K562 (cell line): Measurements from ENCODE around the gene CBLIF. TPM values are rescaled to one million over a fixed set of nuclear protein-coding genes. Genes with fewer than 3 reads are reported as not detected.

Experiments
- ATAC-seq: fragments of 200-7000 bp; cut with Tn5 transposase; 3 replicates; pipeline ENCODE4 v1.9.1; 2020; ENCODE audit warnings: moderate library complexity
- BruUV-seq: library from RNA; stranded (reverse); fragments of 400-500 nt; replicated peaks from 2 replicates; lab custom pipeline; 2021; lab: Mats Ljungman, UMichigan
- CTCF ChIA-PET: fragments of 300-600 bp; formaldehyde crosslinking; extraction: SDS; loops from one replicate; lab custom pipeline; 2021; ENCODE audit warnings: low intra/inter-chr PET ratio; lab: Yijun Ruan, JAX
- POLR2A ChIA-PET: fragments of 300-600, 350-650 bp; sonication (Branson Sonifier 250); formaldehyde crosslinking; extraction: SDS; loops from one replicate; lab custom pipeline; 2021; ENCODE audit warnings: antibody characterized with exemption, inconsistent platforms; lab: Yijun Ruan, JAX
- DNase-seq, 4 experiments: peaks; one replicate each; pipeline versions ENCODE4 v3.0.0 to v3.0.0-alpha.2; 2011 to 2018; ENCODE audit warnings: low spot score in 3 of 4, mixed read lengths in 3 of 4; ENCODE audit errors: extremely low read depth in 1 of 4
- FAIRE-seq: peaks from 2 replicates; lab custom pipeline; 2011; peaks lifted over from hg19 to GRCh38; lab: Jason Lieb, UNC
- H2AFZ ChIP-seq: 2 replicates; pipeline ENCODE4 v1.6.0; 2011; ENCODE audit warnings: low read depth, low read length, control low read depth, inconsistent platforms
- H3K27ac ChIP-seq: fragments of 200-600 bp; 3 replicates; pipeline ENCODE4 v1.8.0; 2011; ENCODE audit warnings: low read depth, mild to moderate bottlenecking, control low read depth, inconsistent platforms, low read length, moderate library complexity, mixed read lengths; ENCODE audit errors: extremely low read depth
- H3K27me3 ChIP-seq, 2 experiments: fragments of 300-600 bp in 1 of 2; 2 replicates in 1 of 2; 3 replicates in 1 of 2; pipeline versions ENCODE4 v1.6.0 to v1.8.0; 2011; ENCODE audit warnings: inconsistent platforms in 2 of 2, low read length in 2 of 2, mild to moderate bottlenecking in 1 of 2, mixed read lengths in 1 of 2, moderate library complexity in 1 of 2; ENCODE audit not compliant: control insufficient read depth in 2 of 2, insufficient read depth in 2 of 2
- H3K36me3 ChIP-seq: fragments of 300-600 bp; 3 replicates; pipeline ENCODE4 v1.8.0; 2011; ENCODE audit warnings: mild to moderate bottlenecking, low read length, inconsistent platforms; ENCODE audit not compliant: control insufficient read depth, insufficient read depth
- H3K4me1 ChIP-seq, 2 experiments: fragments of 200-600 bp in 1 of 2; replicated peaks in 1 of 2; 2 replicates in 1 of 2; 3 replicates in 1 of 2; pipeline versions ENCODE4 v1.5.1 to v1.8.0; 2011; ENCODE audit warnings: inconsistent platforms in 2 of 2, low read length in 2 of 2, mild to moderate bottlenecking in 1 of 2, mixed read lengths in 1 of 2, moderate library complexity in 1 of 2; ENCODE audit not compliant: control insufficient read depth in 2 of 2, insufficient read depth in 2 of 2
- H3K4me2 ChIP-seq: 2 replicates; pipeline ENCODE4 v1.6.1; 2011; ENCODE audit warnings: low read length, control low read depth, inconsistent platforms, mixed read lengths; ENCODE audit not compliant: insufficient read depth
- H3K4me3 ChIP-seq: fragments of 200-600 bp; sonication (generic), shearing (Covaris generic); 2 replicates; pipeline ENCODE4 v1.5.1; 2016; ENCODE audit warnings: control low read depth, inconsistent platforms
- H3K79me2 ChIP-seq: fragments of 200-600 bp; 3 replicates; pipeline ENCODE4 v1.8.0; 2011; ENCODE audit warnings: low read length, inconsistent platforms; ENCODE audit not compliant: control insufficient read depth, insufficient read depth
- H3K9ac ChIP-seq, 2 experiments: 2 replicates each; pipeline versions ENCODE4 v1.6.0 to v1.6.1; 2011; ENCODE audit warnings: low read depth in 2 of 2, low read length in 2 of 2, control low read depth in 1 of 2, inconsistent platforms in 1 of 2, mild to moderate bottlenecking in 1 of 2, mixed read lengths in 1 of 2; ENCODE audit not compliant: insufficient read depth in 1 of 2
- H3K9me1 ChIP-seq: one replicate; pipeline ENCODE4 v1.6.0; 2011; ENCODE audit warnings: inconsistent platforms, mild to moderate bottlenecking, low read length, moderate library complexity; ENCODE audit not compliant: control insufficient read depth, insufficient read depth
- H3K9me3 ChIP-seq: replicated peaks from 2 replicates; pipeline ENCODE4 v1.5.1; 2011; ENCODE audit warnings: low read depth, low read length, inconsistent platforms; ENCODE audit not compliant: control insufficient read depth, insufficient read depth
- H4K20me1 ChIP-seq: replicated peaks from 2 replicates; pipeline ENCODE4 v1.6.1; 2011; ENCODE audit warnings: low read length, inconsistent platforms, mixed read lengths; ENCODE audit not compliant: control insufficient read depth, insufficient read depth
- CBX3 ChIP-seq, 2 experiments: IDR thresholded peaks; 1 replicate in 1 of 2; 2 replicates in 1 of 2; pipeline ENCODE4 v1.6.1; 2012; ENCODE audit warnings: inconsistent platforms in 2 of 2, low read length in 2 of 2, borderline replicate concordance in 1 of 2, control low read depth in 1 of 2
- DMBX1 ChIP-seq: fragments of 250-450 bp; sonication (Bioruptor Pico); IDR thresholded peaks from 2 replicates; pipeline ENCODE4 v1.8.0; 2022; ENCODE audit warnings: inconsistent platforms, mild to moderate bottlenecking, moderate library complexity, borderline replicate concordance
- EHMT2 ChIP-seq: fragments of 450-650 bp; IDR thresholded peaks from 2 replicates; pipeline ENCODE4 v1.6.1; 2018; ENCODE audit warnings: antibody characterized with exemption
- ETV1 ChIP-seq: fragments of 450-650 bp; conservative IDR thresholded peaks from 2 replicates; pipeline ENCODE4 v1.6.1; 2016; ENCODE audit warnings: missing genetic modification characterization, control low read depth, low read depth, missing compliant biosample characterization
- HDAC2 ChIP-seq: fragments of 450-650 bp; IDR thresholded peaks from 2 replicates; pipeline ENCODE4 v1.6.1; 2016; ENCODE audit warnings: mild to moderate bottlenecking
- KLF1 ChIP-seq: fragments of 450-650 bp; IDR thresholded peaks from 2 replicates; pipeline ENCODE4 v1.6.1; 2016; ENCODE audit warnings: missing genetic modification characterization, missing compliant biosample characterization
- MEF2D ChIP-seq: conservative IDR thresholded peaks from 2 replicates; pipeline ENCODE4 v1.6.1; 2016; ENCODE audit warnings: low read depth, missing genetic modification characterization, missing compliant biosample characterization
- NCOA2 ChIP-seq, 2 experiments: fragments of 450-650 bp; IDR thresholded peaks; 2 replicates each; pipeline ENCODE4 v1.6.1; 2018; ENCODE audit warnings: mild to moderate bottlenecking in 2 of 2, moderate library complexity in 1 of 2; ENCODE audit not compliant: partially characterized antibody in 2 of 2
- NEUROD1 ChIP-seq: fragments of 150-350 bp; IDR thresholded peaks from 2 replicates; pipeline ENCODE4 v1.6.1; 2014; ENCODE audit warnings: borderline replicate concordance, low read length, low read depth; ENCODE audit not compliant: partially characterized antibody
- NFIC ChIP-seq: fragments of 450-650 bp; IDR thresholded peaks from 2 replicates; pipeline ENCODE4 v1.6.1; 2017; ENCODE audit warnings: mild to moderate bottlenecking, inconsistent platforms
- NR2C2 ChIP-seq, 2 experiments: fragments of 200-800 bp in 1 of 2; sonication (Bioruptor generic) in 1 of 2; sonication (generic) in 1 of 2; formaldehyde crosslinking in 1 of 2; IDR thresholded peaks; 2 replicates each; pipeline versions ENCODE4 v1.6.1 to v1.8.0; 2016 to 2022; ENCODE audit warnings: mild to moderate bottlenecking in 1 of 2, missing compliant biosample characterization in 1 of 2, missing genetic modification characterization in 1 of 2, missing genetic modification reagents in 1 of 2
- NR2F6 ChIP-seq: fragments of 450-650 bp; formaldehyde crosslinking; IDR thresholded peaks from 2 replicates; pipeline ENCODE4 v1.4.0; 2020; ENCODE audit warnings: mild to moderate bottlenecking
- PML ChIP-seq: IDR thresholded peaks from 2 replicates; pipeline ENCODE4 v1.6.1; 2012; ENCODE audit warnings: low read length, inconsistent platforms
- TBL1XR1 ChIP-seq, 2 experiments: IDR thresholded peaks; 2 replicates each; pipeline ENCODE4 v1.6.1; 2012; ENCODE audit warnings: improper control_type of control experiment in 2 of 2, low read length in 2 of 2, mild to moderate bottlenecking in 1 of 2
- TOE1 ChIP-seq, 2 experiments: fragments of 450-650 bp in 1 of 2; sonication (generic) in 1 of 2; formaldehyde crosslinking in 1 of 2; IDR thresholded peaks; 2 replicates each; pipeline versions ENCODE4 v1.7.1 to v1.8.0; 2016 to 2022; ENCODE audit warnings: borderline replicate concordance in 2 of 2, mild to moderate bottlenecking in 2 of 2, antibody characterized with exemption in 1 of 2, inconsistent platforms in 1 of 2, low read depth in 1 of 2, missing genetic modification reagents in 1 of 2, moderate library complexity in 1 of 2
- ZNF232 ChIP-seq: sonication (generic); formaldehyde crosslinking; IDR thresholded peaks from 2 replicates; pipeline ENCODE4 v1.8.0; 2022; ENCODE audit warnings: mild to moderate bottlenecking, missing genetic modification reagents
- WGBS: fragments of 100-300 bp; shearing (Covaris generic); methylation state at CpG from one replicate; pipeline ENCODE4 v1.1.6; 2016; ENCODE audit warnings: low coverage, mixed read lengths; ENCODE audit not compliant: insufficient coverage; ENCODE audit errors: missing lambda C conversion rate; 5-methylcytosine and 5-hydroxymethylcytosine counted together
- in situ Hi-C: fragments of 300-500 bp; cut with MboI; formaldehyde crosslinking; loops from 4 replicates; pipeline ENCODE4 v1.15.0; 2018; ENCODE audit warnings: inconsistent platforms, mixed read lengths
- intact Hi-C: fragments of 100-400 bp; cut with micrococcal nuclease; formaldehyde crosslinking; loops from 2 replicates; pipeline ENCODE4 v1.14.2; 2022
- polyA plus RNA-seq, 8 experiments: library from polyadenylated mRNA; depleted of rRNA in 4 of 8; stranded (reverse) in 5 of 8; unstranded in 3 of 8; fragments of >200 nt; fragmentation: Nextera tagmentation in 2 of 8; fragmentation: Illumina TruSeq in 1 of 8; extraction: Ambion mirVana in 2 of 8; extraction: Trizol in 1 of 8; gene quantifications; 2 replicates each; pipeline versions ENCODE4 v1.2.1 to v1.2.3, GENCODE V29; 2011 to 2014; ENCODE audit warnings: inconsistent platforms in 1 of 8, missing spikeins in 1 of 8
- total RNA-seq, 7 experiments: library from RNA; depleted of rRNA in 6 of 7; stranded (reverse); fragments of >200 nt in 6 of 7; fragmentation: Illumina TruSeq in 2 of 7; extraction: Trizol in 2 of 7; gene quantifications; 2 replicates each; pipeline versions ENCODE4 v1.2.1 to v1.2.3, GENCODE V29; 2011 to 2021; ENCODE audit warnings: low replicate concordance in 1 of 7
- TF ChIP-seq, protein P1 (sequence below): fragments of 450-650 bp; IDR thresholded peaks from 2 replicates; pipeline ENCODE4 v1.6.1; 2016; ENCODE audit warnings: mild to moderate bottlenecking
- TF ChIP-seq, protein P2 (sequence below): sonication (generic); formaldehyde crosslinking; IDR thresholded peaks from 2 replicates; pipeline ENCODE4 v1.9.0; 2022; ENCODE audit warnings: mild to moderate bottlenecking, missing genetic modification reagents

CBLIF gene
- total and polyA plus RNA-seq, 9 of the 15 experiments (the other 6 are each of a cell fraction or from before 2014, with no cell fraction given), result 0.07 to 0.83 (median 0.54) TPM

DNA sequence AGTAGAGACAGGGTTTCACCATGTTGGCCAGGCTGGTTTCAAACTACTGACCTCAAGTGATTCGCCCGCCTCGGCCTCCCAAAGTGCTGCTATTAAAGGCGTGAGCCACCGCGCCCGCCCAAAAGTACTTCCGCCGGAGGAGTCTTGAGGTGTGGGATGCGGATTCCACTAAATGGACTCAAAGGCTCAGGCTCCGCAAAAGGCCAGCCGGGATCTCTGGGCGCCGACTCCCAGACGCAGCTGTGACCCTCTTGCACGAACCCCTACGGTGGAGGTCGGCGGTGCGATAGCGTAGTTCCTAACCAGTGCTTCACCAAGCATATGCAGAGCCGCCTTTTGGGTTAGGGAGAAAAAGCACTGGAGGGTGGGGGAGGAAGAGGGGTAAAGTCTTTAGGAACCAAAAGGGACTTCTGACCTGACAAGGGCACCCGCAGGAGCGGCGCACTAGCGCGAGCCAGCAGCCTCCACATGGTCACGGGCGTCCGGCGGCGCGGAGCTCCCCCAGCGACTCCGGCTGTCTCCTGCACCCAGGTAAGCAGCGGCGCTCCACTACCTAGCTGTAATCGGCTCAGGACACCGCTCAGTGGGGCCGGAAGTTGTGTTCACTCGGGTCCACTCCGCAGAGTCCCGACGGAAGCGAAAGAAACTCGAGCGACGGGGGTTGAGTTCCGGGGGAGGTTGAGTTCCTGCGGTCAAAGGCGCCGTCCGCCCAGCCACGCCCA lies 34.9 kb downstream of the CBLIF start, which contains the start of gene MRPL16:
MRPL16 (minus strand) TSS at position 590 of the 722 bp plus-strand sequence; CDS start at position 470, 120 bp downstream.
- in situ Hi-C loops (no loop called here), intact Hi-C loops (loop anchor here (5.0 to 10.0 kb wide), 2 partner anchors 382 to 524 kb away; no protein-coding TSS in a partner anchor)
- Histone ChIP-seq H3K4me1 (peaks cover 7 to 15% of the 10 kb centered on the region in 2 experiments; a peak in 4 of 5 replicates), H4K20me1 (no peaks in the 10 kb centered on the region), H3K9me1 (no peaks in the 10 kb centered on the region), H3K27ac (peak within 1 kb of the TSS; percentile 94), H3K9ac (peak within 1 kb of the TSS; percentile 97 to 100), H3K27me3 (no peaks in the 10 kb centered on the region), H3K9me3 (no peaks in the 10 kb centered on the region), H3K4me3 (peak within 1 kb of the TSS; percentile 98), H2AFZ (peak within 1 kb of the TSS; percentile 96), H3K4me2 (peak within 1 kb of the TSS; percentile 92), H3K36me3 (peaks cover 40% of the 10 kb centered on the region), H3K79me2 (peaks cover 37% of the 10 kb centered on the region)
- ATAC-seq, result peak; percentile 98
- POLR2A ChIA-PET, result interaction anchor here (0.6 to 2.0 kb wide), 6 partner anchors 9 to 538 kb away, joined by 3 to 12 read pairs (median 3); partner anchors contain the start of gene STX3
- DNase-seq, result peak; percentile 87 to 96 (median 88)
- no TSS peak for BruUV-seq
- 2% methylated on average over 47 of the region's 54 CpGs for WGBS
- peak; percentile 79 for FAIRE-seq
- CTCF ChIA-PET, result interaction anchor here (0.6 to 1.2 kb wide), 2 partner anchors 56 to 307 kb away, joined by 3 to 6 read pairs; no protein-coding TSS in a partner anchor
- TF ChIP-seq NCOA2 (IDR thresholded peaks at IDR 0.05; ENCODE audit: partially characterized antibody in 2 of 2) (no peak), KLF1 (tag) (peak; percentile 83; the same call in 1 of the 2 replicates), ETV1 (tag) (peak; percentile 67), HDAC2 (peak; percentile 57; the same call in 1 of the 2 replicates), MEF2D (tag) (0 out of 2 replicates have a peak, but pooled peaks have one; percentile 28), TBL1XR1 (IDR thresholded peaks at IDR 0.05; ENCODE audit: low read length in 2 of 2) (peak; percentile 69 to 83), PML (peak; percentile 70), DMBX1 (CRISPR knock-in tag) (peak; percentile 56; the same call in 1 of the 2 replicates), ZNF232 (CRISPR knock-in tag) (no peak), NR2F6 (CRISPR knock-in tag) (no peak), NFIC (peak; percentile 53), CBX3 (IDR thresholded peaks at IDR 0.05; ENCODE audit: borderline replicate concordance in 1 of 2, low read length in 2 of 2) (peak in 1 of 2 experiments; percentile 91; a peak in 1 of 3 replicates), NEUROD1 (peak; percentile 31), TOE1 (IDR thresholded peaks at IDR 0.05; ENCODE audit: borderline replicate concordance) (peak; percentile 52; the same call in 1 of the 2 replicates), TOE1 (CRISPR knock-in tag; IDR thresholded peaks at IDR 0.05; ENCODE audit: borderline replicate concordance, low read depth) (no peak), NR2C2 (CRISPR knock-in tag; IDR thresholded peaks at IDR 0.05) (no peak), NR2C2 (tag; IDR thresholded peaks at IDR 0.05) (peak; percentile 92), EHMT2 (0 out of 2 replicates have a peak, but pooled peaks have one; percentile 62)
- TF ChIP-seq, protein P1, sequence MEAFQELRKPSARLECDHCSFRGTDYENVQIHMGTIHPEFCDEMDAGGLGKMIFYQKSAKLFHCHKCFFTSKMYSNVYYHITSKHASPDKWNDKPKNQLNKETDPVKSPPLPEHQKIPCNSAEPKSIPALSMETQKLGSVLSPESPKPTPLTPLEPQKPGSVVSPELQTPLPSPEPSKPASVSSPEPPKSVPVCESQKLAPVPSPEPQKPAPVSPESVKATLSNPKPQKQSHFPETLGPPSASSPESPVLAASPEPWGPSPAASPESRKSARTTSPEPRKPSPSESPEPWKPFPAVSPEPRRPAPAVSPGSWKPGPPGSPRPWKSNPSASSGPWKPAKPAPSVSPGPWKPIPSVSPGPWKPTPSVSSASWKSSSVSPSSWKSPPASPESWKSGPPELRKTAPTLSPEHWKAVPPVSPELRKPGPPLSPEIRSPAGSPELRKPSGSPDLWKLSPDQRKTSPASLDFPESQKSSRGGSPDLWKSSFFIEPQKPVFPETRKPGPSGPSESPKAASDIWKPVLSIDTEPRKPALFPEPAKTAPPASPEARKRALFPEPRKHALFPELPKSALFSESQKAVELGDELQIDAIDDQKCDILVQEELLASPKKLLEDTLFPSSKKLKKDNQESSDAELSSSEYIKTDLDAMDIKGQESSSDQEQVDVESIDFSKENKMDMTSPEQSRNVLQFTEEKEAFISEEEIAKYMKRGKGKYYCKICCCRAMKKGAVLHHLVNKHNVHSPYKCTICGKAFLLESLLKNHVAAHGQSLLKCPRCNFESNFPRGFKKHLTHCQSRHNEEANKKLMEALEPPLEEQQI, result peak; percentile 63; the same call in 1 of the 2 replicates
- TF ChIP-seq, protein P2, sequence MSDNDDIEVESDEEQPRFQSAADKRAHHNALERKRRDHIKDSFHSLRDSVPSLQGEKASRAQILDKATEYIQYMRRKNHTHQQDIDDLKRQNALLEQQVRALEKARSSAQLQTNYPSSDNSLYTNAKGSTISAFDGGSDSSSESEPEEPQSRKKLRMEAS (CRISPR knock-in tag), result peak; percentile 89
